Pancreas (tissue), 10 donors: Measurements from ENCODE around the gene LRIT3. TPM values are rescaled to one million over a fixed set of nuclear protein-coding genes. Genes with fewer than 3 reads are reported as not detected.

Experiments
- ATAC-seq, 4 donors: fragments of 200-7000 bp; cut with Tn5 transposase; one replicate each; pipeline versions ENCODE4 v1.8.0 to v1.9.1; 2020; ENCODE audit warnings: mild to moderate bottlenecking in 4 of 4, moderate library complexity in 4 of 4
- DNase-seq, 6 donors: peaks; one replicate each; pipeline ENCODE4 v3.0.0-alpha.2; 2020
- FAIRE-seq: peaks from 2 replicates; lab custom pipeline; 2012; peaks lifted over from hg19 to GRCh38; lab: Jason Lieb, UNC
- H3K27ac ChIP-seq, 4 donors: fragments of 200-600 bp; sonication (generic); 1 replicate in 3 of 4; 2 replicates in 1 of 4; pipeline versions ENCODE4 v1.5.0 to v1.8.0; 2020
- H3K27me3 ChIP-seq, 4 donors: fragments of 200-600 bp; one replicate each; pipeline ENCODE4 v1.8.0; 2021
- H3K36me3 ChIP-seq, 3 donors: fragments of 200-600 bp; sonication (generic) in 1 of 3; one replicate each; pipeline versions ENCODE4 v1.5.0 to v1.8.0; 2020 to 2021
- H3K4me1 ChIP-seq, 3 donors: fragments of 200-600 bp; one replicate each; pipeline ENCODE4 v1.8.0; 2021
- H3K4me3 ChIP-seq, 4 donors: fragments of 200-600 bp; sonication (generic) in 2 of 4; one replicate each; pipeline versions ENCODE4 v1.5.0 to v1.8.0; 2020 to 2021
- H3K9me3 ChIP-seq, 4 donors: fragments of 200-600 bp; one replicate each; pipeline ENCODE4 v1.8.0; 2021
- WGBS, 2 donors: extraction: QIAGEN DNeasy Blood & Tissue Kit; methylation state at CpG; one replicate each; pipeline ENCODE4 v1.1.7; 2013; 5-methylcytosine and 5-hydroxymethylcytosine counted together
- intact Hi-C, 3 donors: fragments of 100-400 bp; cut with DNase I; formaldehyde crosslinking; loops; one replicate each; pipeline versions ENCODE4 v1.11.1 to v1.14.2; 2022
- polyA plus RNA-seq, 2 donors: library from polyadenylated mRNA; stranded (reverse); fragments of 200-250 nt; gene quantifications; one replicate each; pipeline ENCODE4 v1.2.3, GENCODE V29; 2013
- total RNA-seq, 6 donors: library from RNA; stranded (reverse); fragmentation: NEBNext Ultra II Directional in 4 of 6; extraction: Animal tissue kit (Norgen Biotek cat#: 25700) in 4 of 6; gene quantifications; one replicate each; pipeline versions ENCODE4 v1.2.1 to v1.2.4, GENCODE V29; 2021 to 2023
- TF ChIP-seq, protein P1 (sequence below), 4 donors: fragments of 200-600 bp; sonication (generic) in 3 of 4; IDR thresholded peaks; one replicate each; pipeline versions ENCODE4 v1.5.0 to v1.8.0; 2021; ENCODE audit warnings: antibody characterized with exemption in 4 of 4
- donor health status: healthy with polysubstance abuse.
- donor health status: DM: no; HTN: no; CAD: no; lungs with moderate emphysema.
- donor health status: DM: no; HTN: no; CAD: no.
- donor health status: control.
- donor health status: control.
- donor health status: Bipolar disorder and iron deficiency.
- donor health status: DM: yes; HTN: yes; CAD: no.
- donor health status: DM: no; HTN: no; CAD: no.
- donor health status: DM: no; HTN: no; CAD: no.
- donor health status: DM: yes; HTN: yes; CAD: no.

The LRIT3 gene
- total and polyA plus RNA-seq, 8 donors = 0.06 to 0.38 (median 0.15) TPM

DNA sequence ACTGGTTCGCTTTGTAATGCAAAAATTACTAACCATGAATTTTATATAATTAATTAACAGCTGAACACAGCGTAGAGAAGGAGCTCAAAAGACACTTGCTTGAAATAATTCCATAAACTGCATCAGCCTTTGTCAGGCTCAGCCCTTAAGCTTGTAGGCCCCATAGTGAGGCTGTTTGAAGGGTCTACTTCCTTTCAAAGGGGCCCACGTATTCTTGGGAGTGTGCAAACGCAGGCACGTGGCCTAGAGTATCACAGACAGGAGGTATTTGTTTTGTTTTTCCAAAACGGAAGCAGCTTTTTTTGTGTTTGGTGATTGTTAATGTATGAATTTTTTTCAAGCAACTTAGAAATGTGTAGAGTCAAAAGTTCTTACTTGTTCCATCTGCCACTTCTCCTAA lies 39.2 kb downstream of the LRIT3 start:
- Histone ChIP-seq H3K4me1 (no peaks in the 10 kb centered on the region), H3K27ac (no peak overlapping the region), H3K9me3 (no peaks in the 10 kb centered on the region), H3K27me3 (no peaks in the 10 kb centered on the region), H3K36me3 (no peaks in the 10 kb centered on the region), H3K4me3 (no peak overlapping the region)
- TF ChIP-seq, protein P1, sequence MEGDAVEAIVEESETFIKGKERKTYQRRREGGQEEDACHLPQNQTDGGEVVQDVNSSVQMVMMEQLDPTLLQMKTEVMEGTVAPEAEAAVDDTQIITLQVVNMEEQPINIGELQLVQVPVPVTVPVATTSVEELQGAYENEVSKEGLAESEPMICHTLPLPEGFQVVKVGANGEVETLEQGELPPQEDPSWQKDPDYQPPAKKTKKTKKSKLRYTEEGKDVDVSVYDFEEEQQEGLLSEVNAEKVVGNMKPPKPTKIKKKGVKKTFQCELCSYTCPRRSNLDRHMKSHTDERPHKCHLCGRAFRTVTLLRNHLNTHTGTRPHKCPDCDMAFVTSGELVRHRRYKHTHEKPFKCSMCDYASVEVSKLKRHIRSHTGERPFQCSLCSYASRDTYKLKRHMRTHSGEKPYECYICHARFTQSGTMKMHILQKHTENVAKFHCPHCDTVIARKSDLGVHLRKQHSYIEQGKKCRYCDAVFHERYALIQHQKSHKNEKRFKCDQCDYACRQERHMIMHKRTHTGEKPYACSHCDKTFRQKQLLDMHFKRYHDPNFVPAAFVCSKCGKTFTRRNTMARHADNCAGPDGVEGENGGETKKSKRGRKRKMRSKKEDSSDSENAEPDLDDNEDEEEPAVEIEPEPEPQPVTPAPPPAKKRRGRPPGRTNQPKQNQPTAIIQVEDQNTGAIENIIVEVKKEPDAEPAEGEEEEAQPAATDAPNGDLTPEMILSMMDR (IDR thresholded peaks at IDR 0.05) = no peak
- ATAC-seq (no peak), FAIRE-seq (no peak), DNase-seq (no peak)
- 75 to 78% methylated on average over 6 of the region's 6 CpGs for WGBS, 2 donors
- intact Hi-C loops = no loop called here

DNA sequence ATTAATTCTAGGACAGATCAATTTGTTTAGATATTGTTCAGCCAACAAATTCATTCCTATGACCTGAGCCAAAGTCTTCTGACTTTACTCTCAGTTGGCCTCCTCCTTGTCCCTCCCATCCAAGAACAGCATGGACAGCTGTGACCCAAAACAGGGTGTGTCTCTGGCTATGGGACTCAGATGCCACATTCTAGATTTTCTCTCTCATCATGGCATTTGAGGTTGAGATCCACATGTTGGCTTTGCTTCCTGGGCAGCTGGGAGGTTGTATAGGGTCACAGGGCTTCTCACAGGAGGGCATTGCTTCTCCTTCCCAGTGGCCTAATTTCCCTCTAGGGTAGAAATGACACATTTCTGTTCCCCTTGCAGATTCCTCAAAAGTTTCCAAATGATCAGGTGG lies 42.2 kb downstream of the LRIT3 start:
- H3K4me3 ChIP-seq = no peak overlapping the region
- DNase-seq (no peak), ATAC-seq (no peak), FAIRE-seq (no peak)
- H3K27me3 ChIP-seq = no peaks in the 10 kb centered on the region
- H3K27ac ChIP-seq = no peak overlapping the region
- TF ChIP-seq, protein P1 (IDR thresholded peaks at IDR 0.05) = no peak
- no peaks in the 10 kb centered on the region for H3K4me1 ChIP-seq
- no peaks in the 10 kb centered on the region for H3K9me3 ChIP-seq
- intact Hi-C loops = no loop called here
- no peaks in the 10 kb centered on the region for H3K36me3 ChIP-seq

DNA sequence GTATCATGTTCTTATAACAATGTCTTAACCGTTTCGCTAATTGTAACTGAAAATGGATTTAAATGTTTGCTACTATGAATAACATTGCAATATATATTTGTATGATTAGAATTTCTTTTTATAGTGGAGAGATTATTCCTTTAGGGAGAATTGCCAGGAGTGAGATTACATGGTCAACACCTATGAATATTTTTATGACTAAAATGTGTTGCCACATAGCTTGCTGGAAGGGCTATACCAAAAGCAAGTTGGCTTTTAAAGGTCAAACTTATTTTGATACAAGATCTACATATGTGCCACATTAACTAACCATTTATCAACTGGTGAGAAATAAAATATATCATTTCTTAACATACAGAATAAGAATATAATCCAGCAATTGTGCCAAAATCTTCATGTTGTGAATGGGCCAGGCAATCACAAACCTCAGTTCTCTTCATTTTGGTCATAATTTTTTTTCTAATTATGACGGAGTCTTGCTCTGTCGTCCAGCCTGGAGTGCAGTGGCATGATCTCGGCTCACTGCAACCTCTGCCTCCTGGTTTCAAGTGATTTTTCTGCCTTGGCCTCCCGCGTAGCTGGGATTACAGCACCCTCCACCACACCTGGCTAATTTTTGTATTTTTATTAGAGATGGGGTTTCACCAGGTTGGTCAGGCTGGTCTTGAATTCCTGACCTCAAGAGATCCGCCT lies 54.8 kb downstream of the LRIT3 start:
- no peak for ATAC-seq
- H3K4me1 ChIP-seq = no peaks in the 10 kb centered on the region
- intact Hi-C loops = no loop called here
- H3K9me3 ChIP-seq = no peaks in the 10 kb centered on the region
- no peak overlapping the region for H3K4me3 ChIP-seq
- TF ChIP-seq, protein P1 (IDR thresholded peaks at IDR 0.05) = no peak
- DNase-seq = no peak
- 90 to 96% methylated on average over 8 of the region's 8 CpGs for WGBS, 2 donors
- H3K36me3 ChIP-seq = no peaks in the 10 kb centered on the region
- H3K27me3 ChIP-seq = no peaks in the 10 kb centered on the region
- H3K27ac ChIP-seq = no peak overlapping the region
- no peak for FAIRE-seq

DNA sequence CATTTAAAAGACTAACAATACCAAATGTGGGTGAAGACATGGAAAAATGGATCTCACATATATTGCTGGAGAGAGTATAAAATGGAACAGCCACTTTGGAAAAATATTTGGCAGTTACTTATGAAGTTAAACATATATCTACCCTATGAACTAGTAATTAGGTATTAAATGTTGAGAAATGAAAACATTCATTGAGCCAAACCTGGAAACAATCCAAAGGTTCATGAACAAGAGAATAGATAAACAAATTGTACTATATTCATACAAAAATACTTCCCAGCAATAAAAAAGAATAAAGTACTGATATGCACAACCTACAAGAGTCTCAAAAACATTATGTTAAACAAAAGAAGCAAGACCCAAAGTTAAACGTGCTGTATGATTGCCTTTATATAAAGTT lies 60.8 kb downstream of the LRIT3 start:
- Histone ChIP-seq H3K27ac (no peak overlapping the region), H3K4me1 (no peaks in the 10 kb centered on the region), H3K9me3 (no peaks in the 10 kb centered on the region), H3K4me3 (no peak overlapping the region), H3K27me3 (no peaks in the 10 kb centered on the region), H3K36me3 (no peaks in the 10 kb centered on the region)
- DNase-seq (no peak), FAIRE-seq (no peak), ATAC-seq (no peak)
- WGBS, 2 donors = 67 to 76% methylated on average over 1 of the region's 1 CpG
- intact Hi-C loops = no loop called here
- TF ChIP-seq, protein P1 (IDR thresholded peaks at IDR 0.05) = no peak

DNA sequence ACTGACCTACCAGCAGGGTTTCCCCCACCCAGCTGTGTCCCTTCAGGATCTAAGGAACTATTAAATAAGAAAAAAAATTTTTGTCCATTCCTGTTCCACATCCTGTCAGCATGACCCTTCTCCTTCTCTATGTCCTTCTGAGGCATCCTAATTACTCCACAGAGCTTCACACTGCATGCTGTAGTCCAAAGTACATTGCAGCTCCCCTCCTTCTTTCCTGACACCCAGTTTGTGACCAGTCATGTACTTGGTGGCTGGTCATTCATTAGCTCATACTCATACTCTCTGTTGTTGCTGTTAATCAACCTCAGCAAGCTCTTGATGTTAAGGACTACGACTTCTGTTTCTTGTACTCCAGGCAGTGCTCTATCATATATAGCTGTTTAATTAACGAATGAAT lies 62.3 kb downstream of the LRIT3 start:
- DNase-seq (no peak), FAIRE-seq (no peak), ATAC-seq (no peak)
- H3K4me1 ChIP-seq = no peaks in the 10 kb centered on the region
- H3K27ac ChIP-seq = no peak overlapping the region
- intact Hi-C loops = no loop called here
- TF ChIP-seq, protein P1 (IDR thresholded peaks at IDR 0.05) = no peak
- 81 to 86% methylated on average over 2 of the region's 2 CpGs for WGBS, 2 donors
- H3K36me3 ChIP-seq = no peaks in the 10 kb centered on the region
- H3K9me3 ChIP-seq = no peaks in the 10 kb centered on the region
- no peaks in the 10 kb centered on the region for H3K27me3 ChIP-seq
- H3K4me3 ChIP-seq = no peak overlapping the region
